Hematopoietic multipotent progenitor cell treated with erythropoietin and hydrocortisone succinate and interleukin-3 and kit ligand, for 4 days (in vitro differentiated cells): ENCODE data around the gene PIK3R3.
"Not testable (repeated sequence)": the region's sequence is repeated elsewhere in the genome, so short reads cannot be mapped to it uniquely, and the experiment has no call there.

ENCODE experiments used
- DNase-seq: peaks from one replicate; pipeline ENCODE4 v3.0.0-alpha.2; 2015

Gene PIK3R3

GRCh38 chr1:46099215-46099614 lies 33.2 kb downstream of the PIK3R3 start:
- DNase-seq: no peak

GRCh38 chr1:46098027-46098712 lies 34.3 kb downstream of the PIK3R3 start:
- no peak for DNase-seq

GRCh38 chr1:46097149-46097472 lies 35.3 kb downstream of the PIK3R3 start:
- no peak for DNase-seq

- peak; percentile 14 for DNase-seq
Observed at GRCh38 chr1:46096269-46097148, 35.9 kb downstream of the PIK3R3 start.

- DNase-seq: not testable (repeated sequence)
Observed at GRCh38 chr1:46095110-46095509, 37.3 kb downstream of the PIK3R3 start.

GRCh38 chr1:46094471-46095005 lies 37.9 kb downstream of the PIK3R3 start:
- no peak for DNase-seq

GRCh38 chr1:46093832-46094231 lies 38.6 kb downstream of the PIK3R3 start:
- DNase-seq: not testable (repeated sequence)

GRCh38 chr1:46087891-46088290 lies 44.5 kb downstream of the PIK3R3 start:
- DNase-seq: no peak

- no peak for DNase-seq
Observed at GRCh38 chr1:46086576-46086975, 45.9 kb downstream of the PIK3R3 start.

- no peak for DNase-seq
Observed at GRCh38 chr1:46084553-46085451, 47.6 kb downstream of the PIK3R3 start.

- DNase-seq: no peak
Observed at GRCh38 chr1:46083579-46083978, 48.9 kb downstream of the PIK3R3 start.

GRCh38 chr1:46081619-46082018 lies 50.8 kb downstream of the PIK3R3 start:
- DNase-seq: no peak

GRCh38 chr1:46081206-46081605 lies 51.2 kb downstream of the PIK3R3 start:
- DNase-seq: no peak

GRCh38 chr1:46080257-46080656 lies 52.2 kb downstream of the PIK3R3 start:
- no peak for DNase-seq

GRCh38 chr1:46077644-46078043 lies 54.8 kb downstream of the PIK3R3 start:
- no peak for DNase-seq

GRCh38 chr1:46076343-46076742 lies 56.1 kb downstream of the PIK3R3 start:
- no peak for DNase-seq

- no peak for DNase-seq
Observed at GRCh38 chr1:46072975-46073374, 59.5 kb downstream of the PIK3R3 start.

- peak; percentile 30 for DNase-seq
Observed at GRCh38 chr1:46070164-46070814, 62.1 kb downstream of the PIK3R3 start.

GRCh38 chr1:46068525-46068924 lies 63.9 kb downstream of the PIK3R3 start:
- no peak for DNase-seq

- no peak for DNase-seq
Observed at GRCh38 chr1:46067652-46068051, 64.8 kb downstream of the PIK3R3 start.

- peak; percentile 31 for DNase-seq
Observed at GRCh38 chr1:46065405-46065804, 67.0 kb downstream of the PIK3R3 start.

- no peak for DNase-seq
Observed at GRCh38 chr1:46064708-46065107, 67.7 kb downstream of the PIK3R3 start.
